Endothelial cell (in vitro differentiated cells): ENCODE measurements around the gene PDZRN4. TPM values are rescaled to one million over a fixed set of nuclear protein-coding genes. Genes with fewer than 3 reads are reported as not detected.

Experiments used
- DNase-seq: peaks from one replicate; pipeline ENCODE4 v3.0.0; 2021; ENCODE audit warnings: low spot score
- H3K27ac Mint-ChIP-seq: one replicate; pipeline ENCODE4 v1.8.0; 2021; ENCODE audit warnings: mixed read lengths, inconsistent platforms; ENCODE audit not compliant: unreplicated experiment
- H3K27me3 Mint-ChIP-seq: one replicate; pipeline ENCODE4 v1.8.0; 2021; ENCODE audit warnings: mild to moderate bottlenecking, moderate library complexity, mixed read lengths, inconsistent platforms; ENCODE audit not compliant: unreplicated experiment
- H3K36me3 Mint-ChIP-seq: one replicate; pipeline ENCODE4 v1.8.0; 2021; ENCODE audit warnings: mild to moderate bottlenecking, low read depth, mixed read lengths, inconsistent platforms; ENCODE audit not compliant: unreplicated experiment
- H3K4me1 Mint-ChIP-seq: one replicate; pipeline ENCODE4 v1.8.0; 2021; ENCODE audit warnings: mild to moderate bottlenecking, mixed read lengths, inconsistent platforms; ENCODE audit not compliant: unreplicated experiment
- H3K4me3 Mint-ChIP-seq: one replicate; pipeline ENCODE4 v1.8.0; 2021; ENCODE audit warnings: mild to moderate bottlenecking, mixed read lengths, inconsistent platforms; ENCODE audit not compliant: unreplicated experiment
- H3K9me3 Mint-ChIP-seq: one replicate; pipeline ENCODE4 v1.8.0; 2021; ENCODE audit warnings: mixed read lengths, inconsistent platforms; ENCODE audit not compliant: unreplicated experiment
- CTCF ChIP-seq: fragments of 200-600 bp; sonication (generic); IDR thresholded peaks from one replicate; pipeline ENCODE4 v1.5.0; 2021; ENCODE audit warnings: antibody characterized with exemption; ENCODE audit not compliant: unreplicated experiment
- total RNA-seq: library from RNA; stranded (reverse); fragmentation: NEBNext Ultra II Directional; extraction: Animal tissue kit (Norgen Biotek cat#: 25700); gene quantifications from one replicate; pipeline ENCODE4 v1.2.1, GENCODE V29; 2021; ENCODE audit not compliant: unreplicated experiment

Gene PDZRN4
- total RNA-seq, 1 donor from 2014 or later: not detected

- H3K36me3 Mint-ChIP-seq: no peaks in the 10 kb centered on the region
- no peaks in the 10 kb centered on the region for H3K4me1 Mint-ChIP-seq
- TF ChIP-seq CTCF: no peak
- H3K9me3 Mint-ChIP-seq: no peaks in the 10 kb centered on the region
- H3K27ac Mint-ChIP-seq: no peak overlapping the region
- H3K4me3 Mint-ChIP-seq: no peak overlapping the region
- H3K27me3 Mint-ChIP-seq: no peaks in the 10 kb centered on the region
- DNase-seq: no peak
Measured at GRCh38 chr12:41453409-41453808, 265.3 kb downstream of the PDZRN4 start.

GRCh38 chr12:41459111-41459905, 271.2 kb downstream of the PDZRN4 start:
- DNase-seq: no peak
- Mint-ChIP-seq H3K4me3 (no peak overlapping the region), H3K27me3 (no peaks in the 10 kb centered on the region), H3K4me1 (no peaks in the 10 kb centered on the region), H3K9me3 (no peaks in the 10 kb centered on the region), H3K27ac (no peak overlapping the region), H3K36me3 (no peaks in the 10 kb centered on the region)
- no peak for TF ChIP-seq CTCF

GRCh38 chr12:41459906-41460214, 271.7 kb downstream of the PDZRN4 start:
- no peak overlapping the region for H3K4me3 Mint-ChIP-seq
- H3K27ac Mint-ChIP-seq: no peak overlapping the region
- no peak for DNase-seq
- H3K27me3 Mint-ChIP-seq: no peaks in the 10 kb centered on the region
- TF ChIP-seq CTCF: no peak
- H3K4me1 Mint-ChIP-seq: no peaks in the 10 kb centered on the region
- no peaks in the 10 kb centered on the region for H3K36me3 Mint-ChIP-seq
- no peaks in the 10 kb centered on the region for H3K9me3 Mint-ChIP-seq

- DNase-seq: no peak
- Mint-ChIP-seq H3K27ac (no peak overlapping the region), H3K36me3 (no peaks in the 10 kb centered on the region), H3K9me3 (no peaks in the 10 kb centered on the region), H3K27me3 (no peaks in the 10 kb centered on the region), H3K4me3 (no peak overlapping the region), H3K4me1 (peaks cover 2% of the 10 kb centered on the region)
- no peak for TF ChIP-seq CTCF
Measured at GRCh38 chr12:41460906-41461305, 272.8 kb downstream of the PDZRN4 start.

GRCh38 chr12:41462312-41462711, 274.2 kb downstream of the PDZRN4 start:
- Mint-ChIP-seq H3K27ac (no peak overlapping the region), H3K36me3 (no peaks in the 10 kb centered on the region), H3K4me3 (no peak overlapping the region), H3K9me3 (no peaks in the 10 kb centered on the region), H3K4me1 (peaks cover 2% of the 10 kb centered on the region), H3K27me3 (no peaks in the 10 kb centered on the region)
- DNase-seq: no peak
- TF ChIP-seq CTCF: no peak
